ENCODE data around the gene MRPS15.
"Not testable (repeated sequence)": the region's sequence is repeated elsewhere in the genome, so short reads cannot be mapped to it uniquely, and the experiment has no call there.

Gene MRPS15

GRCh38 chr1:36482724-36483388, 18.7 kb upstream of the MRPS15 start, which contains the start of gene CSF3R:
CSF3R (minus strand) TSS chr1:36482913; CDS start chr1:36479496, 3,417 bp downstream.
- no peak for DNase-seq (ENCODE audit: low spot score)

- DNase-seq (ENCODE audit: low spot score) = no peak
Measured at GRCh38 chr1:36481771-36482723, 17.9 kb upstream of the MRPS15 start.

GRCh38 chr1:36481091-36481490, 16.9 kb upstream of the MRPS15 start:
- no peak for DNase-seq (ENCODE audit: low spot score)

- DNase-seq (ENCODE audit: low spot score) = no peak
Measured at GRCh38 chr1:36480161-36480560, 16.0 kb upstream of the MRPS15 start.

GRCh38 chr1:36479505-36480051, 15.4 kb upstream of the MRPS15 start:
- no peak for DNase-seq (ENCODE audit: low spot score)

- not testable (repeated sequence) for DNase-seq (ENCODE audit: low spot score)
Measured at GRCh38 chr1:36477615-36478014, 13.4 kb upstream of the MRPS15 start.

GRCh38 chr1:36476945-36477344, 12.8 kb upstream of the MRPS15 start:
- DNase-seq (ENCODE audit: low spot score) = no peak

GRCh38 chr1:36475910-36476604, 11.9 kb upstream of the MRPS15 start:
- no peak for DNase-seq (ENCODE audit: low spot score)

- no peak for DNase-seq (ENCODE audit: low spot score)
Measured at GRCh38 chr1:36475341-36475740, 11.2 kb upstream of the MRPS15 start.

- no peak for DNase-seq (ENCODE audit: low spot score)
Measured at GRCh38 chr1:36472656-36473055, 8.5 kb upstream of the MRPS15 start.

- no peak for DNase-seq (ENCODE audit: low spot score)
Measured at GRCh38 chr1:36471830-36472641, 7.9 kb upstream of the MRPS15 start.

GRCh38 chr1:36469163-36469562, 5.0 kb upstream of the MRPS15 start:
- DNase-seq (ENCODE audit: low spot score) = no peak

- DNase-seq (ENCODE audit: low spot score) = no peak
Measured at GRCh38 chr1:36467700-36468455, 3.7 kb upstream of the MRPS15 start.

GRCh38 chr1:36467027-36467410, 2.8 kb upstream of the MRPS15 start:
- DNase-seq (ENCODE audit: low spot score) = no peak

GRCh38 chr1:36466370-36467026, 2.3 kb upstream of the MRPS15 start:
- no peak for DNase-seq (ENCODE audit: low spot score)

GRCh38 chr1:36465731-36466369, 1.7 kb upstream of the MRPS15 start:
- DNase-seq (ENCODE audit: low spot score) = no peak

GRCh38 chr1:36464605-36465393, 615 bp upstream of the MRPS15 start:
- DNase-seq (ENCODE audit: low spot score) = no peak

- no peak for DNase-seq (ENCODE audit: low spot score)
Measured at GRCh38 chr1:36463463-36463802, 751 bp downstream of the MRPS15 start.

GRCh38 chr1:36458910-36459309, 5.3 kb downstream of the MRPS15 start:
- DNase-seq (ENCODE audit: low spot score) = peak; percentile 16
